DOHH2 (cell line): ENCODE data around the gene KRTAP10-10.

Experiments used
- EZH2phosphoT487 ChIP-seq: fragments of 200-600 bp; sonication (generic); IDR thresholded peaks from 2 replicates; pipeline ENCODE4 v1.6.1; 2017; ENCODE audit warnings: borderline replicate concordance, mild to moderate bottlenecking, antibody characterized with exemption, low read length, moderate library complexity, mixed read lengths
- TF ChIP-seq, protein P1 (sequence below): fragments of 200-600 bp; sonication (generic); IDR thresholded peaks from one replicate; pipeline ENCODE4 v1.5.1; 2014; ENCODE audit warnings: antibody characterized with exemption, mild to moderate bottlenecking, low read depth, low read length; ENCODE audit not compliant: poor library complexity, severe bottlenecking

GRCh38 chr21:44618504-44618903 is 18.7 kb upstream of the KRTAP10-10 start:
- TF ChIP-seq, protein P1, sequence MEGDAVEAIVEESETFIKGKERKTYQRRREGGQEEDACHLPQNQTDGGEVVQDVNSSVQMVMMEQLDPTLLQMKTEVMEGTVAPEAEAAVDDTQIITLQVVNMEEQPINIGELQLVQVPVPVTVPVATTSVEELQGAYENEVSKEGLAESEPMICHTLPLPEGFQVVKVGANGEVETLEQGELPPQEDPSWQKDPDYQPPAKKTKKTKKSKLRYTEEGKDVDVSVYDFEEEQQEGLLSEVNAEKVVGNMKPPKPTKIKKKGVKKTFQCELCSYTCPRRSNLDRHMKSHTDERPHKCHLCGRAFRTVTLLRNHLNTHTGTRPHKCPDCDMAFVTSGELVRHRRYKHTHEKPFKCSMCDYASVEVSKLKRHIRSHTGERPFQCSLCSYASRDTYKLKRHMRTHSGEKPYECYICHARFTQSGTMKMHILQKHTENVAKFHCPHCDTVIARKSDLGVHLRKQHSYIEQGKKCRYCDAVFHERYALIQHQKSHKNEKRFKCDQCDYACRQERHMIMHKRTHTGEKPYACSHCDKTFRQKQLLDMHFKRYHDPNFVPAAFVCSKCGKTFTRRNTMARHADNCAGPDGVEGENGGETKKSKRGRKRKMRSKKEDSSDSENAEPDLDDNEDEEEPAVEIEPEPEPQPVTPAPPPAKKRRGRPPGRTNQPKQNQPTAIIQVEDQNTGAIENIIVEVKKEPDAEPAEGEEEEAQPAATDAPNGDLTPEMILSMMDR, result no peak
- no peak for TF ChIP-seq EZH2phosphoT487
